Measurements from ENCODE around the gene PVALB.

The PVALB gene

DNA sequence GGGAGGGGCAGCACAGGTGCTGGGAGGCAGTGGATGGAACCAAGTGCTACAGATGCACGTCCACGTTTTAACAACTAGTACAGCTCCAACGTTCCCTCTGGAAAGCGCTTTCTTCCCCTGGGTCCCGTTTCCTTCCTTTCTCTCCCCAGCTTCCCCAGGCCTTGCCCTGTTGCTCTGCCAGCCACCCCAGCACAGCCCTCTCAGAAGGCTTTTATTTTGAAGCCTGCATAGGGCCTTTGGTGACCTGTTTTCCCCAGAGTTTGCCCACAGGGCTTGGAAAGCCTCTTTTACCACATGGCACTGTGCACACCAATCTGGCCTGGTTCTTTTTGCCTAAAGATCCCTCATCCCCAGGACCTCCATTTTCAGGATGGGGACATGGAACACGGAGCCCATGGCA is 30.1 kb upstream of the PVALB start:
- in situ Hi-C loops (cut with HindIII; ENCODE audit: low sequenced_read_pairs) = no loop called here

- in situ Hi-C loops (cut with HindIII; ENCODE audit: low sequenced_read_pairs) = no loop called here
Observed at GRCh38 chr22:36846271-36846670, 29.4 kb upstream of the PVALB start.

DNA sequence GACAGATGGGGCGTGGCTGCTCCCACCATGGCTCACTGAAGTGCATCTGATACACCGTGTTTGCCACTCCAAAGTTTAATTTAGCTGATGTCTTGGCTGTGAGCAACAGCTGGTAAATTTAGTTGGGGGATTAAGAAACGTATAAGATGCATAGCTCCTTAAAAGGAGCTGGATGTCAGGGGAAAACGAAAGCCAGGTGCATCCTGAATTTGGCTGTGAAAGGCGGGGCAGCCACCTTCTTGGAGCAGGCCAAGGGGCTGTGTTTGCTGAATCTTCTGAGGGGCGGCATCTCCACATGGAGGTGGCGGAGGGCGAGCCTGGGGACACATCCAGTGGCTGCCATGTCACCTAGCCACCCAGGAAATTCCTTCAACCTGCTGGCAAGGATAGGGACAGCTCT is 23.3 kb upstream of the PVALB start:
- in situ Hi-C loops (cut with HindIII; ENCODE audit: low sequenced_read_pairs) = no loop called here

- in situ Hi-C loops (cut with HindIII; ENCODE audit: low sequenced_read_pairs) = loop anchor here (5.0 to 10.0 kb wide), 2 partner anchors 62 to 125 kb away; partner anchors contain the start of gene IFT27
Observed at GRCh38 chr22:36839356-36840073, 22.7 kb upstream of the PVALB start.

GRCh38 chr22:36838119-36839030 is 21.5 kb upstream of the PVALB start:
- in situ Hi-C loops (cut with HindIII; ENCODE audit: low sequenced_read_pairs) = loop anchor here (5.0 to 10.0 kb wide), 2 partner anchors 61 to 126 kb away; partner anchors contain the start of gene IFT27

DNA sequence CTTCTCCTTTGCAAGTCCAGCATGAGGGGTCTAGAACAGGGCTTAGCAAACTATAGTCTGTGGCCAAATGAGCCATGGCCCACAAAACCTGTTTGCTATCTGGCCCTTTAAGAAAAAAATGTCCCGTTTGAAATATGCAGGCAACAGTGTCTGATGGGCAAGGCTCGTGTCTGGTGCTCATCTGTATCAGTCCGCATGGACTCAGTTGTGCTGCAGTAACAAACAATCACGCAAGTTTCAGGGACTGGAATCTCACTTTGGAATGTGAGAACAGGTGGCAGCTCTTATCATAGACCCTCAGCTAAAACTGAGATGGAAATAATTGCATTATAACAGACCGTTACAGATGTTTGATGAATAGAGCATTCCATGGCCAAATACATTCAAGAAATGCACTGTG is 19.1 kb upstream of the PVALB start:
- in situ Hi-C loops (cut with HindIII; ENCODE audit: low sequenced_read_pairs) = loop anchor here (5.0 to 10.0 kb wide), 2 partner anchors 59 to 129 kb away; partner anchors contain the start of gene IFT27

DNA sequence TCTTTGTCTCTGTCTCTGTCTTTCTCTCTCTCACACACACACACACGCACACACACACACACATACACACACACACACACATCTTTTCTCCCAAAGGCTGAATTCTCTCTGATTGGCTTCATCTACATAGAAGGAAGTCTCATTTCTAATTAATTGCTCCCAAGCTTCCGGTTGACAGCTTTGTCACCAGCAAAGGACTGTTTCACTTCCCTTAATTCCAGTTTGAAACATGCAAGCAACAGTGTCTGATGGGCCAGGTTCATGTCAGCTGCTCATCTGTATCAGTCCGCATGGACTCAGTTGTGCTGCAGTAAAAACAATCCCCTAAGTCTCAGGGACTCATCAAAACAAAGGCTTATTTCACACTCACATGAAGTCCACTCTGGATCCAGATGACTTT is 16.2 kb upstream of the PVALB start:
- in situ Hi-C loops (cut with HindIII; ENCODE audit: low sequenced_read_pairs) = loop anchor here (10.0 kb wide), 1 partner anchor 132 kb away; no protein-coding TSS in a partner anchor

DNA sequence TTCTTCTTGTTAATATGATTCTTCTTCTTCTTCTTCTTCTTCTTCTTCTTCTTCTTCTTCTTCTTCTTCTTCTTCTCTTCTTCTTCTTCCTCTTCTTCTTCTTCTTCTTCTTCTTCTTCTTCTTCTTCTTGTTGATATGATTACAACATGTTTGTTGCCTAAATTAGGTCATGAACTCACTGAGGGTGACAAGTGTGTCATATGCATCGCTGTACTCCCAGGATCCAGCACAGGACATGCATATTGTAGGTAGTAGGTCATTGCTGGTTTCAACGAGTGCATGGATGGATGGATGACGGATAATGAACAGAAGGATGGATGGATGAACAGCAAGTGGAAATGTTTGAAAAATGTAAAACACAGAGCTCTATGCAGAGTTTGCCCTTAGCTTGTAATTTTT is 14.9 kb upstream of the PVALB start:
- in situ Hi-C loops (cut with HindIII; ENCODE audit: low sequenced_read_pairs) = loop anchor here (10.0 kb wide), 1 partner anchor 133 kb away; no protein-coding TSS in a partner anchor

GRCh38 chr22:36831206-36831605 is 14.4 kb upstream of the PVALB start:
- in situ Hi-C loops (cut with HindIII; ENCODE audit: low sequenced_read_pairs) = loop anchor here (10.0 kb wide), 1 partner anchor 134 kb away; no protein-coding TSS in a partner anchor

- in situ Hi-C loops (cut with HindIII; ENCODE audit: low sequenced_read_pairs) = loop anchor here (10.0 kb wide), 1 partner anchor 134 kb away; no protein-coding TSS in a partner anchor
Observed at GRCh38 chr22:36830601-36831000, 13.8 kb upstream of the PVALB start.

GRCh38 chr22:36829370-36830002 is 12.7 kb upstream of the PVALB start:
- in situ Hi-C loops (cut with HindIII; ENCODE audit: low sequenced_read_pairs) = loop anchor here (10.0 kb wide), 1 partner anchor 135 kb away; no protein-coding TSS in a partner anchor

- in situ Hi-C loops (cut with HindIII; ENCODE audit: low sequenced_read_pairs) = no loop called here
Observed at GRCh38 chr22:36828815-36829214, 12.0 kb upstream of the PVALB start.

- in situ Hi-C loops (cut with HindIII; ENCODE audit: low sequenced_read_pairs) = no loop called here
Observed at GRCh38 chr22:36826262-36826661, 9.4 kb upstream of the PVALB start.

DNA sequence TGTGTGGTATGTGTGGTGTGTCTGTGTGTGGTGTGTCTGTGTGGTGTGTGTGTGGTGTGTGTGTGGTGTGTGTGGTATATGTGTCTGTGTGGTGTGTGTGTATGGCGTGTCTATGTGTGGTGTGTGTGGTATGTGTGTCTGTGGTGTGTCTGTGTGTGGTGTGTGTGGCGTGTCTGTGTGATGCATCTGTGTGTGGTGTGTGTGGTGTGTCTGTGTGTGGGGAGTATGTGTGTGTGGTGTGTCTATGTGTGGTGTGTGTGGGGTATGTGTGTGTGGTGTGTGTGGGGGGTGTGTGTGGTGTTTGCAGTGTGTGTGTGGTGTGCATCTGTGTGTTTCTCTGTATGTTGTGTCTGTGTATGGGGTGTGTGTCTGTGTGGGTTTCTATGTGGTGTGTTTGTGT is 7.8 kb upstream of the PVALB start:
- in situ Hi-C loops (cut with HindIII; ENCODE audit: low sequenced_read_pairs) = no loop called here

DNA sequence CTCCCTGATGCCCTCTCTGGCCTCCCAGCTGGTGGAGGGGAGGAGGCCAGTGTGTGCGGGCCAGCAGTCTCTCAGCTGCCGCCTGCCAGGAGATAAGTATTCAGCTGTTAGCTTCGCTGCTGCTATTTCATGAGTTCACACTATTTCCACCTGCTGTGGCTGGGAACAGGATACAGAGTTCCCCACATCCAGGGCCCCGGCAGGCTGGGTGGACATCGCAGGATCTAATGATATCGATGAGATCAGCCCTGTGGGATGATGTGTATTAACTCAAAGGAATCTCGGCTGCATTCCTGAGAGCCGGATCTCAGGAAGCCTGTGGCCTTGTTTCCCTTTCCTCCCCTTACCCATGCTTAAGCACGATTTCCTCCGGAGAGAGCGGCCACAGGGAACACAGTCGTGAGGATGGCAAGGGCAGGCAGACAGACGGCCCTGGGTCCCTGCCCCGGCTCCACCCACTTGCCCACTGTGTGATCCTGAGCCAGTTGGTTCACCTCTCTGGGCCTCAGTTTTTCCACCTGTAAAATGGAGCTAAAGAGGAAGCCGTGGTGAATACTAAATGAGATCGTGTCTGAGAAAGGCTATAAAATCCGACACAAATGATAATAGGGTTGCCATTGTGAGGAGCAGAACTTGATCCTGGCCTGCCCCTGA is 6.5 kb upstream of the PVALB start:
- in situ Hi-C loops (cut with HindIII; ENCODE audit: low sequenced_read_pairs) = no loop called here

DNA sequence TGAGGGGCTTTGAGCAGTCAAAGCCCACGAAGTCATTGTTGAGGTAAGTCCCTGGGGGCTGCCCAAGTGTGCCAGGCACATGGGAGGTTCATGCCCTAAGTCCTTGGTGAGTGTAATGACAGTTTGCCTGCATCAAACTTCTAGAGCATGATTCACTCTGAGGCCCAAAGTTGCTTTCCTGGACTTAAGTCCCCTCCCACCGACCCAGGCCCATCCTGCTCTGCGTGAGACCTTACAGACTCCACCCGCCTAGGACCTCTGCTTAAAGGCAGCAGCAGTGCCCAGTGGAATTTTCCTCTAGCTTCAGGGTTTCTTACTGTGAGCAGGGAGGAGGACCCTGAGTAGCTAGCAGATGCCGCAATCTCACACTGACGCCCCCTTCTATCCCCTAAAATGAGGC is 5.7 kb upstream of the PVALB start:
- in situ Hi-C loops (cut with HindIII; ENCODE audit: low sequenced_read_pairs) = no loop called here

DNA sequence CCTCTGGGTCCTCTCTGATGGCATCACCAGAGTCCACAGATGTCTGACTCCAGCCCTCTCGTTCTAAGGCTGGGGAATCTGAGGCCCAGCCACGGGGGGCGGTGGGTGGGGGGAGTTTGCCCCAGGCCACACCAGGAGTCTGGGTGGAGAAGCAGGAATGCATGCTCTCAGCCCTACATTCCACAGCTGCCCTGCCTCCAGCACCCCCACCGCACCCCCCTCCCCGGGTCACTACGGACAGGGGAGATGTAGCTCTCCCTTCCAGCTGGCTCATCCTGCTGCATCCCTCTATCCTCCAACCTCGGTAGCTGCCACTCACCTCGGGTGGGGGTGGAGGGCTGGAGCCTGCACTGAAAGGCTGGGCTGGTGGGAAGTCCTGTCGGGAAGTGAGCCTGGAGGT is 2.3 kb upstream of the PVALB start:
- in situ Hi-C loops (cut with HindIII; ENCODE audit: low sequenced_read_pairs) = no loop called here

DNA sequence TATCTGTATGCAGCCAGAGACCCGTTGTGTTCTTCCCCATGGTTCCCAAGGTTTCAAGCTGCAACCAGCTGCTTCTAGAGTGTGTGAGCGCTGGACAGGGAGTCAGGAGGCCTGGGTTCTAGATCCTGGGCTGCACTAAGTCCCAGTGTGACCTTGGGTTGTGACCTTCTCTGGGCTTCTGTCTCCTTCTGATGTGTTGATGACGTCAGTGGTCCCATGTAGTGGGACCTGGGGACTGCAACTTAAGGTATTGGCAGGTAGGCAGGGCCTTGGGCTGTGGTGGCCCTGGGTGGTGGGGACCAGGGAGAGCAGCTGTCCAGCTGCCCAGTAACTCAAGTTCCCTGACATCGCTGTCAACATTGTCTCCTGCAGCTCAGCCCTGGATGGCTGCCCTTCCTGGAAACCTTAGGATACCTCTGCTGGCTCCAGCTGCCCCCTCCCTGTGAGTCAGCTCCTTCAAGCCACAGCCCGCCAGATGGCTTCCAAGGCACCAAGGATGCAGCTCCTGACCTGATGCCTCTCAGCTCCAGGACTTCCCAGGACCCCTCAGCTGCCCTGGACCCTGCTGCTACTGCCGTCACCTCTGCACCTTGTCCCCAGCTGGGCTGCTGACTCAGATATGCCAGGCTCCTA is 1.3 kb upstream of the PVALB start:
- in situ Hi-C loops (cut with HindIII; ENCODE audit: low sequenced_read_pairs) = no loop called here

- in situ Hi-C loops (cut with HindIII; ENCODE audit: low sequenced_read_pairs) = no loop called here
Observed at GRCh38 chr22:36817525-36817848, 652 bp upstream of the PVALB start.

DNA sequence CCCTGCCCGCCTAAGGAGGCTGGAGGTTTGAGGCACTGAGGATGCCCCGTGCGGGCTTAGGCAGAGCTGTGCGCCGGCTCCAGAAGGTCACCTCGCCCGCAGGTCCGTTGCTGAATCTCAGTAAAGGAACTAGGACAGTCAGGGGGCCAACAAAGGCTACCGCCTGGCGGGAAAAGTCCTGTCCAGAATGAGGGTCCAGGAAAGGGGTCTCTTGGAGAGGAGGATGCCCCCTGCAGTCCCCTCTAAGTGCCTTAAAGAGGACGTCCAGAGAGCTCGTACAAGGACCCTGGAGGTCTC is 548 bp downstream of the PVALB start:
- in situ Hi-C loops (cut with HindIII; ENCODE audit: low sequenced_read_pairs) = no loop called here

Data from DLD1 (cell line).